ENCODE data around the gene GNAS-AS1. TPM values are rescaled to one million over a fixed set of nuclear protein-coding genes. Genes with fewer than 3 reads are reported as not detected.

Gene GNAS-AS1
- total and polyA plus RNA-seq, 10 of the 15 experiments (the other 5 are each of a cell fraction or from before 2014, with no cell fraction given): 0.06 to 2.7 (median 1.2) TPM

DNA sequence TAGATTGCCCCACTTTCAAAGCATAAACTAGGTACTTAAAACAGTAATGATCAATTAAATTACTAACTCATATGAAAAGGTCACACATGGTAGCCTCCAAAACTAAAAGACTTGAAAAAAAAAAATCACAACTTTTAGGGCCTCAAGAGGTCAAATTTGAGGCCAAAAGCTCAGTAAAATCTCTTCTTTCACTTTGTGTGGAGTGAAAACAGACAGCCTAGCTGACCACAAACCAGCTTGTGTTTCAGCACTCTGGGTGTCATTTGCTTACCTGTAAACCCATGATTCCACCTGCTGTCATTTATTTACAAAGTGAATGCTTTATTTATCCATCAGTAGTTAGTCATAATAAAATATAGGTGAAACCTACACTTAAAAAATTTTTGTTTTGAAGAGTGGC lies 35.8 kb upstream of the GNAS-AS1 start (continued):
- no peak for TF ChIP-seq FOXK2 (IDR thresholded peaks at IDR 0.05)
- TF ChIP-seq SMAD5 (IDR thresholded peaks at IDR 0.05; ENCODE audit: low read depth): no peak
- no peak for TF ChIP-seq TBL1XR1 (IDR thresholded peaks at IDR 0.05; ENCODE audit: low read depth, low read length)
- no peak for TF ChIP-seq CREB1 (IDR thresholded peaks at IDR 0.05; ENCODE audit: low read depth)
- TF ChIP-seq RUNX3 (IDR thresholded peaks at IDR 0.05; ENCODE audit: low read length): peak; percentile 86
- no peak for TF ChIP-seq RB1 (IDR thresholded peaks at IDR 0.05; ENCODE audit: borderline replicate concordance)
- no peak for TF ChIP-seq NRF1 (conservative IDR thresholded peaks at IDR 0.05; ENCODE audit: low read depth, low read length)
- TF ChIP-seq, protein P1, sequence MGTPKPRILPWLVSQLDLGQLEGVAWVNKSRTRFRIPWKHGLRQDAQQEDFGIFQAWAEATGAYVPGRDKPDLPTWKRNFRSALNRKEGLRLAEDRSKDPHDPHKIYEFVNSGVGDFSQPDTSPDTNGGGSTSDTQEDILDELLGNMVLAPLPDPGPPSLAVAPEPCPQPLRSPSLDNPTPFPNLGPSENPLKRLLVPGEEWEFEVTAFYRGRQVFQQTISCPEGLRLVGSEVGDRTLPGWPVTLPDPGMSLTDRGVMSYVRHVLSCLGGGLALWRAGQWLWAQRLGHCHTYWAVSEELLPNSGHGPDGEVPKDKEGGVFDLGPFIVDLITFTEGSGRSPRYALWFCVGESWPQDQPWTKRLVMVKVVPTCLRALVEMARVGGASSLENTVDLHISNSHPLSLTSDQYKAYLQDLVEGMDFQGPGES (IDR thresholded peaks at IDR 0.05): no peak
- TF ChIP-seq NFYB (IDR thresholded peaks at IDR 0.05; ENCODE audit: insufficient read depth, low read depth, low read length): no peak
- no peak for TF ChIP-seq CHD2 (IDR thresholded peaks at IDR 0.05; ENCODE audit: borderline replicate concordance, low read depth, low read length)
- no peak for TF ChIP-seq FOXM1 (IDR thresholded peaks at IDR 0.05; ENCODE audit: low read depth, low read length)
- TF ChIP-seq, protein P2, sequence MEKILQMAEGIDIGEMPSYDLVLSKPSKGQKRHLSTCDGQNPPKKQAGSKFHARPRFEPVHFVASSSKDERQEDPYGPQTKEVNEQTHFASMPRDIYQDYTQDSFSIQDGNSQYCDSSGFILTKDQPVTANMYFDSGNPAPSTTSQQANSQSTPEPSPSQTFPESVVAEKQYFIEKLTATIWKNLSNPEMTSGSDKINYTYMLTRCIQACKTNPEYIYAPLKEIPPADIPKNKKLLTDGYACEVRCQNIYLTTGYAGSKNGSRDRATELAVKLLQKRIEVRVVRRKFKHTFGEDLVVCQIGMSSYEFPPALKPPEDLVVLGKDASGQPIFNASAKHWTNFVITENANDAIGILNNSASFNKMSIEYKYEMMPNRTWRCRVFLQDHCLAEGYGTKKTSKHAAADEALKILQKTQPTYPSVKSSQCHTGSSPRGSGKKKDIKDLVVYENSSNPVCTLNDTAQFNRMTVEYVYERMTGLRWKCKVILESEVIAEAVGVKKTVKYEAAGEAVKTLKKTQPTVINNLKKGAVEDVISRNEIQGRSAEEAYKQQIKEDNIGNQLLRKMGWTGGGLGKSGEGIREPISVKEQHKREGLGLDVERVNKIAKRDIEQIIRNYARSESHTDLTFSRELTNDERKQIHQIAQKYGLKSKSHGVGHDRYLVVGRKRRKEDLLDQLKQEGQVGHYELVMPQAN (conservative IDR thresholded peaks at IDR 0.05): no peak
- 0 out of 4 replicates have a peak, but pooled peaks of 1 of the 2 experiments have one; percentile 10 for TF ChIP-seq IKZF2 (IDR thresholded peaks at IDR 0.05)
- TF ChIP-seq BHLHE40 (IDR thresholded peaks at IDR 0.05; ENCODE audit: borderline replicate concordance in 1 of 2, low read depth in 2 of 2, low read length in 1 of 2): 0 out of 4 replicates have a peak, but pooled peaks of 1 of the 2 experiments have one; percentile 27
- no peak for TF ChIP-seq JUND (IDR thresholded peaks at IDR 0.05; ENCODE audit: low read depth, low read length)
